HL-60 (cell line): ENCODE results near the gene SIRPB1.

Experiments
- DNase-seq, 2 experiments: peaks; one replicate each; pipeline ENCODE4 v3.0.0-alpha.2; 2010 to 2020; ENCODE audit warnings: low read depth in 1 of 2, low spot score in 1 of 2
- H3K27ac ChIP-seq: fragments of 250-450 bp; sonication (Bioruptor Pico); replicated peaks from 2 replicates; pipeline ENCODE4 v1.5.1; 2020; ENCODE audit warnings: mild to moderate bottlenecking, moderate library complexity
- H3K27me3 ChIP-seq: fragments of 250-450 bp; sonication (Bioruptor Pico); 2 replicates; pipeline ENCODE4 v1.5.1; 2021; ENCODE audit warnings: mild to moderate bottlenecking, moderate library complexity; ENCODE audit not compliant: insufficient read depth, poor library complexity, severe bottlenecking
- H3K4me3 ChIP-seq: replicated peaks from 2 replicates; pipeline ENCODE4 v1.5.1; 2011; ENCODE audit warnings: mild to moderate bottlenecking, control low read depth, low read length; ENCODE audit not compliant: insufficient read depth
- GABPA ChIP-seq: IDR thresholded peaks from 2 replicates; pipeline ENCODE4 v1.6.1; 2012; ENCODE audit warnings: low read depth
- POLR2AphosphoS5 ChIP-seq: IDR thresholded peaks from 2 replicates; pipeline ENCODE4 v1.6.1; 2012; ENCODE audit warnings: low read depth
- SPI1 ChIP-seq: IDR thresholded peaks from 2 replicates; pipeline ENCODE4 v1.6.1; 2012; ENCODE audit warnings: low read depth, mild to moderate bottlenecking, borderline replicate concordance
- TF ChIP-seq, protein P1 (sequence below): IDR thresholded peaks from 2 replicates; pipeline ENCODE4 v1.6.1; 2012; ENCODE audit warnings: low read depth; ENCODE audit not compliant: insufficient replicate concordance
- TF ChIP-seq, protein P2 (sequence below): IDR thresholded peaks from one replicate; pipeline ENCODE4 v1.5.1; 2011; ENCODE audit warnings: low read length, control low read depth, inconsistent platforms; ENCODE audit not compliant: insufficient read depth

The SIRPB1 gene

DNA sequence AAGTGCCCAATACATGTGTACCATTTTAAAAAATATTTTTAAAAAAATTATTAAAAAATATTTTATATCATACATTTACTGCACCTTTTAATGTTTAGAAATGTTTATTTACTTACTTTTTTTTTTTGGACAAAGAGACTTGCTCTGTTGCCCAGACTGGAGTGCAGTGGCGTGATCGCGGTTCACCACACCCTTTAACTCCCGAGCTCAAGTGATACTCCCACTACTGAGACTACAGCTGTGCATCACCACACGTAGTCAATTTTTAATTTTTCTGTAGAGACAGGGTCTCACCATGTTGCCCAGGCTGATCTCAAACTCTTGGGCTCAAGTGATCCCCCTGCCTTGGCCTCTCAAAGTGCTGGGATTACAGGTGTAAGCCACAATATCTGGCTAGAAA is 47.0 kb upstream of the SIRPB1 start:
- H3K4me3 ChIP-seq: no peak overlapping the region
- TF ChIP-seq, protein P1, sequence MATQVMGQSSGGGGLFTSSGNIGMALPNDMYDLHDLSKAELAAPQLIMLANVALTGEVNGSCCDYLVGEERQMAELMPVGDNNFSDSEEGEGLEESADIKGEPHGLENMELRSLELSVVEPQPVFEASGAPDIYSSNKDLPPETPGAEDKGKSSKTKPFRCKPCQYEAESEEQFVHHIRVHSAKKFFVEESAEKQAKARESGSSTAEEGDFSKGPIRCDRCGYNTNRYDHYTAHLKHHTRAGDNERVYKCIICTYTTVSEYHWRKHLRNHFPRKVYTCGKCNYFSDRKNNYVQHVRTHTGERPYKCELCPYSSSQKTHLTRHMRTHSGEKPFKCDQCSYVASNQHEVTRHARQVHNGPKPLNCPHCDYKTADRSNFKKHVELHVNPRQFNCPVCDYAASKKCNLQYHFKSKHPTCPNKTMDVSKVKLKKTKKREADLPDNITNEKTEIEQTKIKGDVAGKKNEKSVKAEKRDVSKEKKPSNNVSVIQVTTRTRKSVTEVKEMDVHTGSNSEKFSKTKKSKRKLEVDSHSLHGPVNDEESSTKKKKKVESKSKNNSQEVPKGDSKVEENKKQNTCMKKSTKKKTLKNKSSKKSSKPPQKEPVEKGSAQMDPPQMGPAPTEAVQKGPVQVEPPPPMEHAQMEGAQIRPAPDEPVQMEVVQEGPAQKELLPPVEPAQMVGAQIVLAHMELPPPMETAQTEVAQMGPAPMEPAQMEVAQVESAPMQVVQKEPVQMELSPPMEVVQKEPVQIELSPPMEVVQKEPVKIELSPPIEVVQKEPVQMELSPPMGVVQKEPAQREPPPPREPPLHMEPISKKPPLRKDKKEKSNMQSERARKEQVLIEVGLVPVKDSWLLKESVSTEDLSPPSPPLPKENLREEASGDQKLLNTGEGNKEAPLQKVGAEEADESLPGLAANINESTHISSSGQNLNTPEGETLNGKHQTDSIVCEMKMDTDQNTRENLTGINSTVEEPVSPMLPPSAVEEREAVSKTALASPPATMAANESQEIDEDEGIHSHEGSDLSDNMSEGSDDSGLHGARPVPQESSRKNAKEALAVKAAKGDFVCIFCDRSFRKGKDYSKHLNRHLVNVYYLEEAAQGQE: no peak
- TF ChIP-seq SPI1 (no peak), GABPA (no peak), POLR2AphosphoS5 (no peak)
- TF ChIP-seq, protein P2, sequence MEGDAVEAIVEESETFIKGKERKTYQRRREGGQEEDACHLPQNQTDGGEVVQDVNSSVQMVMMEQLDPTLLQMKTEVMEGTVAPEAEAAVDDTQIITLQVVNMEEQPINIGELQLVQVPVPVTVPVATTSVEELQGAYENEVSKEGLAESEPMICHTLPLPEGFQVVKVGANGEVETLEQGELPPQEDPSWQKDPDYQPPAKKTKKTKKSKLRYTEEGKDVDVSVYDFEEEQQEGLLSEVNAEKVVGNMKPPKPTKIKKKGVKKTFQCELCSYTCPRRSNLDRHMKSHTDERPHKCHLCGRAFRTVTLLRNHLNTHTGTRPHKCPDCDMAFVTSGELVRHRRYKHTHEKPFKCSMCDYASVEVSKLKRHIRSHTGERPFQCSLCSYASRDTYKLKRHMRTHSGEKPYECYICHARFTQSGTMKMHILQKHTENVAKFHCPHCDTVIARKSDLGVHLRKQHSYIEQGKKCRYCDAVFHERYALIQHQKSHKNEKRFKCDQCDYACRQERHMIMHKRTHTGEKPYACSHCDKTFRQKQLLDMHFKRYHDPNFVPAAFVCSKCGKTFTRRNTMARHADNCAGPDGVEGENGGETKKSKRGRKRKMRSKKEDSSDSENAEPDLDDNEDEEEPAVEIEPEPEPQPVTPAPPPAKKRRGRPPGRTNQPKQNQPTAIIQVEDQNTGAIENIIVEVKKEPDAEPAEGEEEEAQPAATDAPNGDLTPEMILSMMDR: no peak
- DNase-seq: no peak
- no peaks in the 10 kb centered on the region for H3K27me3 ChIP-seq
- H3K27ac ChIP-seq: no peak overlapping the region

DNA sequence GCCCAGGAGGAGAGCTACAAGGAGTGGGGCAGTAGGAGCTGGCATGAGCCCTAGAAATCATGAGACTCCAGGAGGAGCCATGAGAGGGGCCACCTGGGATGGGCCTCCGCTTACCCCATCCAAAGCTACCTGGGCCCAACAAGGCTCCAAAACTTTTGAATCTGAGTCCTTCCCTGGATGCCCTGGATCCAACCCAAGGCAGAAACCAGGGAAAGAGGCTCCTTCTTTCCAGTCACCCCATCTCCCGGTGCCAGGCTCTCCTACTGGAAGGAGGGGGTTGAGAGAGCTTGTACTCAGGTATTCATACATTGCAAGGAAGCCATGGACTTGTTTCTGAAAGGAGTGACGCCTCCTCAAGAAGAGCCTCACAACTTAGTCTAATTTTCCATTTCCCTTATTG is 45.5 kb upstream of the SIRPB1 start:
- Histone ChIP-seq H3K27ac (peak overlapping the region; percentile 49; the same call in 1 of the 2 replicates), H3K27me3 (no peaks in the 10 kb centered on the region), H3K4me3 (no peak overlapping the region)
- no peak for TF ChIP-seq POLR2AphosphoS5
- TF ChIP-seq, protein P2: no peak
- no peak for TF ChIP-seq GABPA
- no peak for DNase-seq

DNA sequence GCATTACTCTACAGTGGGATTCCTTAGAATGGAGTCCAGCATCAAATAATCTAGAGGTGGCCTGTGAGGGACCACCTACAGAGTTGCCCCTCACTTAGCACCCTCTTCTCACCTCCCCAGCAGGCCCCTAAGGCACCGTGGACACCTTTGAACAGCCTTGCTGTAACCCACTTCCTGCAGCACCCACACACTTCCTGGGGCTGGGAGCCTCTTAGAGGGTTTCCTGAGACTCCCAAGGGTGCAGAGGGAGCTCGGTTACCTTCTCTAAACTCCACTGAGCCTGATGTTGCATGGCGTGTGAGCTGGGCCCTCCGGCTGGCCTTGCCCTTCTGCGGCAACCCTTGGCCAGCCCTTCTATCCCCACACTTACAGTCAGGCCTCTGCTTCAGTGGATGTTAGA is 45.1 kb upstream of the SIRPB1 start:
- no peak overlapping the region for H3K4me3 ChIP-seq
- DNase-seq: peak in 1 of 2 experiments; percentile 48
- H3K27ac ChIP-seq: peak overlapping the region; percentile 49; the same call in 1 of the 2 replicates
- H3K27me3 ChIP-seq: no peaks in the 10 kb centered on the region
- TF ChIP-seq POLR2AphosphoS5: no peak
- TF ChIP-seq, protein P2: no peak
- TF ChIP-seq GABPA: no peak
- TF ChIP-seq, protein P1: no peak
- TF ChIP-seq SPI1: no peak

DNA sequence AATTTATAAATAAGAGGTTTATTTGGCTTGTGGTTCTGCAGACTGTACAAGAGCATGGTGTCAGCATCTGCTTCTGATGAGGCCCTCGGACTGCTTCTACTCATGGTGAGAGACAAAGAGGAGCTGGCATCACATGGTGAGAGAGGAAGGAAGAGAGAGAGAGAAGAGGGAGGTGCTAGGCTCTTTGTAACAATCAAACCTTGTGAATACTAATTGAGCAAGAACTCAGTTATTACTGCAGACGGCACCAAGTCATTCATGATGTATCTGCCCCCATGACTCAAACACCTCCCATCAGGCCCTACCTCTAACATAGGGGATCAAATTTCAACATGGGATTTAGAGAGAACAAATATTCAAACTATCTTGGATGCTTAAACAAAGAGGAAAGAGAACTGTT is 44.1 kb upstream of the SIRPB1 start:
- no peak overlapping the region for H3K4me3 ChIP-seq
- TF ChIP-seq POLR2AphosphoS5 (no peak), SPI1 (no peak), GABPA (no peak)
- TF ChIP-seq, protein P1: no peak
- TF ChIP-seq, protein P2: no peak
- peak; percentile 45 to 81 for DNase-seq
- no peaks in the 10 kb centered on the region for H3K27me3 ChIP-seq
- no peak overlapping the region for H3K27ac ChIP-seq
